Fibroblast of lung (primary cell): Measurements from ENCODE around the gene TANGO2.

Experiments
- EZH2 ChIP-seq: IDR thresholded peaks from 2 replicates; pipeline ENCODE4 v1.5.1; 2012; ENCODE audit warnings: low read length, control low read depth, mild to moderate bottlenecking; ENCODE audit errors: missing control alignments
- TF ChIP-seq, protein P1 (sequence below), 2 donors: IDR thresholded peaks in 1 of 2; conservative IDR thresholded peaks in 1 of 2; 1 replicate in 1 of 2; 2 replicates in 1 of 2; pipeline ENCODE4 v1.5.1; 2011 to 2012; ENCODE audit warnings: low read length in 2 of 2, control low read depth in 1 of 2, inconsistent platforms in 1 of 2, low read depth in 1 of 2, mild to moderate bottlenecking in 1 of 2

DNA sequence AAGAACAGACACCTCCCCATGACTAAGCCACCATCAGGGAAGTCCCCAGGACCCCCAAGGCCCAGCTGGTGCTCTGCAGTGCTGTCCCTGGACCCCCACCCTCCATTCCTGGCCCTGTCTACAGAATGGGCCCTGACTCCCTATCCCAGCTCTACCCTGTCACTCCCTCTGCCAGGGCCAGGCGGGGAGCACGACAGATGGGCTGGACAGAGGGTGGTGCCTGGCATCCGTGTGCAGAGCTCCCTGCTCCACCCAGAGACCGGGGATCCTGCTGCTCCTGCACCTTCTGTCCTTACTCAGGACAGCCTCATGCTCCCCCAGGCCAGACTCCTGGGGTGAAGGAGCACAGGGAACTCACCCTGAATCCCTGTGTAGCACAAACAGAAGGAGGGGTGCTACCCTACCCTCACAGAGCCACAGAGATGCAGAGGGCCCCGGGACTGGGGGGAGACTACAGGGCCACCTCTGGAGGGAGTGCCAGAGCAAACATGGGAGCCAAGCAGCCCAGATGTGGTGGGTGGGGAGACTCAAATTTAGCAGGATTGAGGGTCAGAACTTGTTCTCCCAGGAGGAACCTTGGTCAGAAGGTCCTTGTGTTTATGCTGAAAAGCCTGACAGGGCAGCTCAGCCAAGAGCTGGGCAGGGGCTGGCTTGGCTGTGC is 6.3 kb upstream of the TANGO2 start:
- TF ChIP-seq, protein P1, sequence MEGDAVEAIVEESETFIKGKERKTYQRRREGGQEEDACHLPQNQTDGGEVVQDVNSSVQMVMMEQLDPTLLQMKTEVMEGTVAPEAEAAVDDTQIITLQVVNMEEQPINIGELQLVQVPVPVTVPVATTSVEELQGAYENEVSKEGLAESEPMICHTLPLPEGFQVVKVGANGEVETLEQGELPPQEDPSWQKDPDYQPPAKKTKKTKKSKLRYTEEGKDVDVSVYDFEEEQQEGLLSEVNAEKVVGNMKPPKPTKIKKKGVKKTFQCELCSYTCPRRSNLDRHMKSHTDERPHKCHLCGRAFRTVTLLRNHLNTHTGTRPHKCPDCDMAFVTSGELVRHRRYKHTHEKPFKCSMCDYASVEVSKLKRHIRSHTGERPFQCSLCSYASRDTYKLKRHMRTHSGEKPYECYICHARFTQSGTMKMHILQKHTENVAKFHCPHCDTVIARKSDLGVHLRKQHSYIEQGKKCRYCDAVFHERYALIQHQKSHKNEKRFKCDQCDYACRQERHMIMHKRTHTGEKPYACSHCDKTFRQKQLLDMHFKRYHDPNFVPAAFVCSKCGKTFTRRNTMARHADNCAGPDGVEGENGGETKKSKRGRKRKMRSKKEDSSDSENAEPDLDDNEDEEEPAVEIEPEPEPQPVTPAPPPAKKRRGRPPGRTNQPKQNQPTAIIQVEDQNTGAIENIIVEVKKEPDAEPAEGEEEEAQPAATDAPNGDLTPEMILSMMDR (conservative IDR thresholded peaks at IDR 0.05 in 1 of 2, IDR thresholded peaks at IDR 0.05 in 1 of 2; ENCODE audit: low read depth in 1 of 2, low read length in 2 of 2) = no peak
- no peak for TF ChIP-seq EZH2
